GM19193 (cell line): Measurements from ENCODE around the gene ICA1.

Source experiments
- POLR2A ChIP-seq: IDR thresholded peaks from 4 replicates; pipeline ENCODE4 v1.6.1; 2011; ENCODE audit not compliant: insufficient read depth, insufficient read length; ENCODE audit errors: extremely low read depth

The ICA1 gene

GRCh38 chr7:8215648-8216333 lies 46.2 kb downstream of the ICA1 start:
- TF ChIP-seq POLR2A = no peak

- TF ChIP-seq POLR2A = no peak
These were observed 47.6 kb downstream of the ICA1 start for GRCh38 chr7:8214244-8214824.

- no peak for TF ChIP-seq POLR2A
These were observed 48.6 kb downstream of the ICA1 start for GRCh38 chr7:8213381-8213780.

GRCh38 chr7:8212638-8213037 lies 49.3 kb downstream of the ICA1 start:
- TF ChIP-seq POLR2A = no peak

- TF ChIP-seq POLR2A = no peak
These were observed 50.3 kb downstream of the ICA1 start for GRCh38 chr7:8211725-8212096.

- no peak for TF ChIP-seq POLR2A
These were observed 50.9 kb downstream of the ICA1 start for GRCh38 chr7:8210845-8211724.

GRCh38 chr7:8209353-8209752 lies 52.6 kb downstream of the ICA1 start:
- TF ChIP-seq POLR2A = no peak

- no peak for TF ChIP-seq POLR2A
These were observed 53.2 kb downstream of the ICA1 start for GRCh38 chr7:8208816-8209215.

- TF ChIP-seq POLR2A = no peak
These were observed 55.0 kb downstream of the ICA1 start for GRCh38 chr7:8206956-8207355.

- TF ChIP-seq POLR2A = no peak
These were observed 56.4 kb downstream of the ICA1 start for GRCh38 chr7:8205537-8205936.

GRCh38 chr7:8205031-8205387 lies 57.0 kb downstream of the ICA1 start:
- no peak for TF ChIP-seq POLR2A

GRCh38 chr7:8204339-8205030 lies 57.5 kb downstream of the ICA1 start:
- TF ChIP-seq POLR2A = no peak

- no peak for TF ChIP-seq POLR2A
These were observed 60.0 kb downstream of the ICA1 start for GRCh38 chr7:8201846-8202441.

GRCh38 chr7:8200717-8201116 lies 61.2 kb downstream of the ICA1 start:
- TF ChIP-seq POLR2A = no peak

- TF ChIP-seq POLR2A = no peak
These were observed 61.7 kb downstream of the ICA1 start for GRCh38 chr7:8200316-8200715.

GRCh38 chr7:8197994-8198698 lies 63.8 kb downstream of the ICA1 start:
- TF ChIP-seq POLR2A = no peak
